OCI-LY1 (cell line): Measurements from ENCODE around the gene PJA2.

Source experiments
- H2AFZ ChIP-seq: fragments of 200-600 bp; sonication (generic), shearing (Covaris generic); 2 replicates; pipeline ENCODE4 v1.6.0; 2014; ENCODE audit warnings: antibody characterized with exemption, mild to moderate bottlenecking, low read length
- H3F3A ChIP-seq: fragments of 200-600 bp; sonication (generic), shearing (Covaris generic); 2 replicates; pipeline ENCODE4 v1.6.0; 2014; ENCODE audit warnings: mild to moderate bottlenecking, antibody characterized with exemption, low read length, moderate library complexity; ENCODE audit not compliant: insufficient read depth
- H3K27ac ChIP-seq: fragments of 200-600 bp; sonication (generic); 2 replicates; pipeline ENCODE4 v1.5.1; 2014; ENCODE audit warnings: low read length, mixed run types, mild to moderate bottlenecking, low read depth; ENCODE audit not compliant: poor library complexity, severe bottlenecking
- H3K27me3 ChIP-seq: fragments of 200-600 bp; sonication (generic); 2 replicates; pipeline ENCODE4 v1.6.0; 2014; ENCODE audit warnings: antibody characterized with exemption, mild to moderate bottlenecking, low read length, moderate library complexity; ENCODE audit not compliant: insufficient read depth
- H3K36me3 ChIP-seq: fragments of 200-600 bp; sonication (generic); 2 replicates; pipeline ENCODE4 v1.6.1; 2014; ENCODE audit warnings: mild to moderate bottlenecking, antibody characterized with exemption, low read length, moderate library complexity, mixed read lengths; ENCODE audit not compliant: insufficient read depth
- H3K4me1 ChIP-seq: fragments of 200-600 bp; sonication (generic); 2 replicates; pipeline ENCODE4 v1.5.1; 2014; ENCODE audit warnings: mild to moderate bottlenecking, low read length, moderate library complexity; ENCODE audit not compliant: insufficient read depth, severe bottlenecking
- H3K4me2 ChIP-seq: fragments of 200-600 bp; sonication (generic), shearing (Covaris generic); 2 replicates; pipeline ENCODE4 v1.6.1; 2014; ENCODE audit warnings: low read length
- H3K4me3 ChIP-seq: fragments of 200-600 bp; sonication (generic); 2 replicates; pipeline ENCODE4 v1.5.1; 2014; ENCODE audit warnings: low read length, low read depth, mild to moderate bottlenecking, mixed read lengths; ENCODE audit not compliant: poor library complexity, severe bottlenecking
- H3K79me2 ChIP-seq: fragments of 200-600 bp; shearing (Covaris generic); 2 replicates; pipeline ENCODE4 v1.6.1; 2016; ENCODE audit warnings: mixed run types, low read length, mixed read lengths; ENCODE audit not compliant: insufficient read depth
- H3K9ac ChIP-seq: fragments of 200-600 bp; sonication (generic), shearing (Covaris generic); 2 replicates; pipeline ENCODE4 v1.6.1; 2014; ENCODE audit warnings: mild to moderate bottlenecking, low read length, mixed read lengths
- H3K9me2 ChIP-seq: fragments of 200-600 bp; sonication (generic), shearing (Covaris generic); 2 replicates; pipeline ENCODE4 v1.6.1; 2014; ENCODE audit warnings: low read depth, mild to moderate bottlenecking, low read length, mixed read lengths
- H3K9me3 ChIP-seq: fragments of 200-600 bp; shearing (Covaris generic); 2 replicates; pipeline ENCODE4 v1.6.1; 2014; ENCODE audit warnings: low read length, mixed read lengths
- H4K20me1 ChIP-seq: fragments of 200-600 bp; sonication (generic), shearing (Covaris generic); 2 replicates; pipeline ENCODE4 v1.6.0; 2016; ENCODE audit warnings: mild to moderate bottlenecking, low read length; ENCODE audit not compliant: insufficient read depth
- CTCF ChIP-seq: fragments of 200-600 bp; sonication (generic), shearing (Covaris generic); IDR thresholded peaks from 2 replicates; pipeline ENCODE4 v1.5.1; 2017; ENCODE audit warnings: mild to moderate bottlenecking, antibody characterized with exemption, low read length, moderate library complexity, mixed read lengths
- EZH2 ChIP-seq: fragments of 200-600 bp; sonication (generic), shearing (Covaris generic); IDR thresholded peaks from 2 replicates; pipeline ENCODE4 v1.8.0; 2017; ENCODE audit warnings: borderline replicate concordance, mixed run types, mild to moderate bottlenecking, antibody characterized with exemption, low read length, moderate library complexity, mixed read lengths

The PJA2 gene

GRCh38 chr5:109453251-109453650, 43.5 kb upstream of the PJA2 start:
- peak overlapping the region; percentile 23 for H3K27ac ChIP-seq

GRCh38 chr5:109452661-109453060, 42.9 kb upstream of the PJA2 start:
- Histone ChIP-seq H3K36me3 (no peaks in the 10 kb centered on the region), H3K27ac (no peak overlapping the region), H3K27me3 (no peaks in the 10 kb centered on the region), H3K4me3 (no peak overlapping the region), H3K9me3 (no peaks in the 10 kb centered on the region), H3K4me2 (no peak overlapping the region; the same call in 1 of the 2 replicates), H3K9ac (no peak overlapping the region), H4K20me1 (no peaks in the 10 kb centered on the region), H3K4me1 (peaks cover 77% of the 10 kb centered on the region), H3K9me2 (no peaks in the 10 kb centered on the region), H3F3A (peaks cover 8% of the 10 kb centered on the region; the same call in 1 of the 2 replicates), H3K79me2 (no peaks in the 10 kb centered on the region), H2AFZ (no peak overlapping the region)
- TF ChIP-seq CTCF (no peak), EZH2 (no peak)

More at GRCh38 chr5:109453251-109453650, 43.5 kb upstream of the PJA2 start:
- Histone ChIP-seq H3K79me2 (no peaks in the 10 kb centered on the region), H3K27me3 (no peaks in the 10 kb centered on the region), H3F3A (peaks cover 8% of the 10 kb centered on the region; the same call in 1 of the 2 replicates), H4K20me1 (no peaks in the 10 kb centered on the region), H3K9me2 (no peaks in the 10 kb centered on the region), H3K36me3 (no peaks in the 10 kb centered on the region), H3K4me3 (no peak overlapping the region), H3K4me2 (peak overlapping the region; percentile 2; the same call in 1 of the 2 replicates), H3K9me3 (no peaks in the 10 kb centered on the region), H2AFZ (0 out of 2 replicates have a peak overlapping the region, but pooled peaks have one; percentile 13), H3K4me1 (peaks cover 77% of the 10 kb centered on the region), H3K9ac (no peak overlapping the region)
- TF ChIP-seq EZH2 (no peak), CTCF (no peak)

GRCh38 chr5:109451146-109451545, 41.4 kb upstream of the PJA2 start:
- H3K9me3 ChIP-seq = no peaks in the 10 kb centered on the region
- no peaks in the 10 kb centered on the region for H3K36me3 ChIP-seq
- H3F3A ChIP-seq = peaks cover 8% of the 10 kb centered on the region; the same call in 1 of the 2 replicates
- H3K4me1 ChIP-seq = peaks cover 77% of the 10 kb centered on the region
- peak overlapping the region; percentile 98 for H3K27ac ChIP-seq
- no peaks in the 10 kb centered on the region for H4K20me1 ChIP-seq
- peak overlapping the region; percentile 86 for H2AFZ ChIP-seq
- H3K27me3 ChIP-seq = no peaks in the 10 kb centered on the region
- H3K4me2 ChIP-seq = peak overlapping the region; percentile 91
- H3K79me2 ChIP-seq = no peaks in the 10 kb centered on the region
- no peak for TF ChIP-seq EZH2
- TF ChIP-seq CTCF = no peak
- no peaks in the 10 kb centered on the region for H3K9me2 ChIP-seq
- peak overlapping the region; percentile 58 for H3K4me3 ChIP-seq
- peak overlapping the region; percentile 70; the same call in 1 of the 2 replicates for H3K9ac ChIP-seq
